GM21576 (cell line): ENCODE data around the gene HDAC5.
"Not testable (repeated sequence)": the region's sequence is repeated elsewhere in the genome, so short reads cannot be mapped to it uniquely, and the experiment has no call there.

Experiments used
- ATAC-seq: cut with Tn5 transposase; IDR thresholded peaks from one replicate; pipeline ENCODE4 v1.9.1; 2021; ENCODE audit warnings: mild to moderate bottlenecking, moderate library complexity; ENCODE audit not compliant: unreplicated experiment

Gene HDAC5

DNA sequence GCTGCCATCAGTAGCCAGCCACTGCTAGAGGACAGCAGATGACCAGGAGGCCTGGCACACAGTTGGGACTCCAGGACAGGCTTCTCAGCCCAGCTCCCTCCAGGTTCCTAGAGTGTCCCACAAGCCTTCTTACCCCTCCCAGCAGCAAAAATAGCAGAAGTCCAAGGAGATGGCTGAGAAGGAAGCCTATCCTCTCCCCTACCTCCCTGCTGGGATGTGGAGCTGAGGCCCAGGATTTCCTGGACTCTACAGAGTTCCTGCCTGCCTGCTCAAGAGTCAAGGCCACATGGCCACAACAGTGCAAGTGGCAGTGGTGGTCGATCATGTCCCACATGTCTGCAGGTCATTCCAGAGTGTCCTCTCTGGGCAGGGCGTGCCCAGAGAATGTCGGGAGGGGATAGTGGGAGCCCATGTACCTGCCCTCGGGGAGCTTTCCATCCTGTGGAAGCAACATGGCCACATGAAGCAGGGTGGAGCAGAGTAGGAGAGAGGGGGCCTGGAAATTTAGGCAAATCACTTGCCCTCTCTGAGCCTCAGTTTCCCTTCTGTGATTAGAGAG lies 10.6 kb upstream of the HDAC5 start:
- ATAC-seq = no peak

DNA sequence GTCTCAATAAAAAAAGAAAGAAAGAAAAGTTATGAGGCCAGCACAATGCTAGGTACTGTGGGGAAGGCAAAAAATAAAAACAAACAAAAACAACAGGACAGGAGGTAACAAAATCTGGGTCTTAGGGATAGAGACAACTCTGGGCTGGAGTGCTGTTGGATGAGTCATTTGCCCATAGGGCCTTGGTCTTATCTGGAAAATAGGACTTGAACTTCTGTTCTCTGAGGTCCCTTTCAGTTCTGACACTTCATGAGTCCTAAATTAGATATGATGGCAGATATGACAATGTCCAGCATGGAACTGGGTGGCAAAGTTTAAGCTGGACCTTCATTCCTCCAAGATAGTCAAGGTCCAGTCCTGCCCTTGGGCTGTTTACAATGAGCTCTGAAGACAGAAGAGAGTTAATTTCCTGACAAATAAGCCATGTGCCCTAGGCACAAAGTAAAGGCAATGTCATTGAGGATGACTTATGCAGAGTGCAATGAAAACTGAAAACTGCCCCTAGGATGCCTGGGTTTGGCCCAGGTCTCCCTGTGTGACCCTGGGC lies 8.9 kb upstream of the HDAC5 start:
- ATAC-seq = no peak

DNA sequence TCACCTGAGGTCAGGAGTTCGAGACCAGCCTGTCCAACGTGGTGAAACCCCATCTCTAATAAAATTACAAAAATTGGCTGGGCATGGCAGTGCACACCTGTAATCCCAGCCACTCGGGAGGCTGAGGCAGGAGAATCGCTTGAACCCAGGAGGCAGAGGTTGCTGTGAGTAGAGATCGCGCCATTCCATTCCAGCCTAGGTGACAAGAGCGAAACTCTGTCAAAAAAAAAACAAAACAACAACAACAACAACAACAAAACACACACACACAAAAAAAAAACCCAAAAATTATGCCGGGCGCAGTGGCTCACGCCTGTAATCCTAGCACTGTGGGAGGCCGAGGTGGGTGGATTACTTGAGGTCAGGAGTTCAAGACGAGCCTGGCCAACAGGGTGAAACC lies 7.9 kb upstream of the HDAC5 start:
- ATAC-seq = not testable (repeated sequence)

- no peak for ATAC-seq
Observed at GRCh38 chr17:44130693-44131349, 7.4 kb upstream of the HDAC5 start.

DNA sequence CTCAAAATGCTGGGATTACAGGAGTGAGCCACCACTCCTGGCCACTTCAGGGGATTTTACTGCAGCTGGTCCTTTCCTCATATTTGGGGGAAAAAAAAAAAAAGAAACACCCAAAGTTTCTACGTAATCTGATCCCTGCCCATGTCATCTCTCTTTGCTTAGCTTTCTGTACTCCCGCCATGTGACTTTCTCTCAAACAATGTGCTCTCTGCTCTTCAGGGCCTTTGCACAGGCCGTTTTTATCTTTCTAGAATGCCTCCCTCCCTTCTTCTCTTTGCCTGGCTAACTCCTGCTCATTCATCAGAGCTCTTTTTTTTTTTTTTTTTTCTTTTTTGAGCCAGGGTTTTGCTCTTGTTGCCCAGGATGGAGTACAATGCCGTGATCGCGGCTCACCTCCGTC lies 4.9 kb upstream of the HDAC5 start:
- ATAC-seq = no peak

DNA sequence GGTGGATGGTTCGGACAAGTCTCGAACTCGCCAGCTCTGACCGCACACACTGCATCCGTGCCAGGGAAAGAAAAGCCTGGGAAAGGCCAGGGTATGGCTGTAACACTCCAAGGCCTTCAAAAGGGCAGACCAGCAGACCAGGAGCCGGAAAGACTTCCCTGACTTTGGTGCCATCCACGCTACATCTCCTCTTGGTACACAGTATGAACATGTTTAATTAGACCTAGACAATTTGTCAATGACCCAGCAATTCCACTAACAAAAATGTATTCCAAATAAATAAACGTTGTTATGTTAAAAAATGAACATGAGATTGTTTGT lies 637 bp upstream of the HDAC5 start:
- no peak for ATAC-seq

GRCh38 chr17:44122816-44123355 lies 555 bp downstream of the HDAC5 start:
- ATAC-seq = peak; percentile 17

- ATAC-seq = no peak
Observed at GRCh38 chr17:44121997-44122815, 1.2 kb downstream of the HDAC5 start.

GRCh38 chr17:44120851-44121605 lies 2.4 kb downstream of the HDAC5 start:
- ATAC-seq = no peak

DNA sequence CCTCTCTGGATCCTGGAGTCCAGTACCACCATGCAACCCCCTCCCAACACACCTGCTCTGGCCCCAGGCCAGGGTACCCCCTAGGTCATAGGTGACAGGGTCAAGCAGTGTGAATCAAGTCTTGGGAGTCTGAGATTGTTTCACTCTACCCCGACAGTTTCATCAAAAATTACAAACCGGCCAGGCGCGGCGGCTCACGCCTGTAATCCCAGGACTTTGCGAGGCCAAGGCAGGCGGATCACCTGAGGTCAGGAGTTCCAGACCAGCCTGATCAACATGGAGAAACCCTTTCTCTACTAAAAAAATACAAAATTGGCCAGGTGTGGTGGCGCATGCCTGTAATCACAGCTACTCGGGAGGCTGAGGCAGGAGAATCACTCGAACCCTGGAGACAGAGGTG lies 3.2 kb downstream of the HDAC5 start:
- ATAC-seq = not testable (repeated sequence)

GRCh38 chr17:44119798-44120197 lies 3.6 kb downstream of the HDAC5 start:
- ATAC-seq = no peak

GRCh38 chr17:44119062-44119461 lies 4.4 kb downstream of the HDAC5 start:
- no peak for ATAC-seq

DNA sequence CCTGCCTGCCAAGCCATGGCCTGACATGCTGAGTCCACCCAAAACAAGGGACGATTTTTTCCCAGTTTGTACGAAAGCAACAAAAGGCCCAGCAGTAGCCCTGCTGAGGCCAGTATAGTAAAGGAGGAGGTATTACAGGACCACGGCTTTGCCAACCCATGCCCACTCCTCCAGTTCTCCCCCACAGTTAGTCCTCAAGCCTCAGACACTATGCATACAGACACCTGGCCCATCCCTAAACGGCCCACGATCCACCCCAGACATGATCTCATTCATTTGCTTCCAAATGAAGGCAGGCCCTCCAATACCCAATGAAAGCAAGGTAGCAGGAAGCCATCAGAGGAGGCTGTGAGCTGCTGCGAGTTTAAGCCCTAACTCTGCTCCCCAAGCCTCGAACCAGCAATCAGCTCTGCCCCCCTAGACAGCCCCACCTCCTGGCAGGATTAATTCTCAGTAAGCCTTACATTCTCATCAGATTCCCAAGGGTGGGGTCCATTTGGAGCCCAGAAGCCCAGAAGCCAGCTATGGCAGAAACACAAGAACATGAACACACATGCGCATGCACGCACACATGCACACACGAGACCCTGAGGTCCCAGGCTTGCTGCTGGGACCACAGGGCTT lies 4.9 kb downstream of the HDAC5 start:
- no peak for ATAC-seq

DNA sequence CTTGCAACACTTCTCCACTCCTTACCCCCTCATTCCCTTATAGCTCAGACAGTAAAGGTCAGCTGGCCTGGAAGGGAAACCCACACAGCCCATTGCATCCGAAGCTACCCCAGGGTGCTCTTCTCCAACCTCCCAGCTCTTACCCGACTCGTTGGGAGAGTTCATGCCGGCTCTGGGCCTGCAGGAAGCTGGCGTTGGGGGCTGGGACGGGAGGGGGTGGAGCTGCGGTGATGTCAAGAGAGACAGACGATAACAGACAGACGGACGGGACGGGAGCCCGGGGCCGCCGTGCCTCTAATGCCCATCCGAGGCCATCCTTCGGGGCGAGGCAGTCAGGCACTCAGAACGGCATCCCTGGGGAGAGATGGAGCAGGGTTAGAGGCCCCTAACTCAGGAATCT lies 6.1 kb downstream of the HDAC5 start:
- no peak for ATAC-seq

DNA sequence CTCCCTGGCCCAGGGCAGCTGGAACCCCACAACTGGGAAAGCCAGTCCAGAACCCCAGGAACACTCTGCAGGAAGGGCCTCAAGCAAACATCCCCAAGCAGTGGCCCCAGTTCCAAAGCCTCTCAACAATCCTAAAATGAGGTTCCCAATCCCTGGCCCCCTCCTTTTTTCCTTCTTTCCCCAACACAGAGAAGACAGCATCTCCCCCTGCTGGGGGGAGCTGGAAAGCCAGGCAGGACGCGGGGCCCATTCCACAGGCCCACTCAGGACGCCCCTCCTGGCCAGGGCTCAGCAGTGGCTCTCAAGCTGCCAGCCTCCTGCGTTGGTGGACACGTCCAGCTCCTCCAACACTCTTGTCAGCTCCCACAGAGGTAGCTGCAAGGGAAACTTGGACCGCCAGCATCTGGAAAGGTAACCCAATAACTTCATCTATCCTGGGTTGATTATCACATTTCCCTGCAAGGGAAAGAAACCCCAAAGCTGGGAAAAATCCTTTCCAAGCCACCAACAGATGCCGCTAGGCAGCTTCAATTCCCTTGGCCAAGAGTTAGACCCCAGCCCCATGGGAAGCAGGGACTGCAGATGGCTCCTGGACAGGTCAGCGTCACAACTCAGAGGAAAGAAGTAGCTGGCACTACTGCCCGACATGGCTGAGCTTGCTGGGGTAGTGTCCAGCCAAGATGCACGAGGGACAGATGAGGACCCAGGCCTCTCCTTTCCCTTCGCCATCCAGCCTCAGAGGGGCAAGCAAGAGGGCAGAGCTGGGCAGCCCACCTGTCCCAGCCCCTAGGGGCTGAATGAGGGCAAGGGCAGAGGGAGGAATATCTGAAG lies 7.6 kb downstream of the HDAC5 start:
- no peak for ATAC-seq

GRCh38 chr17:44113868-44114840 lies 9.3 kb downstream of the HDAC5 start:
- ATAC-seq = no peak

DNA sequence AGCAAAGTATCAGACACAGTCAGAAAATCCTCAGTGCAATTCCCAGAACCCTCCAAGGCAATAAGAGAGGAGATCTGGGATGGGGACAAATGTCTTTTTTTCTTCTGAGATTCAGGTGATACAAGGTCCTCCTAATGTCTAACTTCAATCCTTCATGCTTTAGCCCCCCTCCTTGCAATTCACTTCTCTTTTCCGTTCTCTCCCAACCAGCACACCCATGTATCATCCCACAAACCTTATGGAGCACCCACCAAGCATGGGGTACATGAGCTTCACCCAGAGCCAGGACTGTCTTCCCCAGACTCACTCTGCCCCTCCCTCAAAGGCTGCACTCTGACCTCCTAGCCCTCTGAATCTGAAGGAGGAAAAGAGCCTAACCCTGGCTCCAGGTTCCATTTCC lies 10.1 kb downstream of the HDAC5 start:
- ATAC-seq = no peak
